HepG2 (cell line): ENCODE measurements around the gene SEC24A. TPM values are rescaled to one million over a fixed set of nuclear protein-coding genes. Genes with fewer than 3 reads are reported as not detected.

ENCODE experiments used
- CC2D1A ChIP-seq: sonication (generic); formaldehyde crosslinking; IDR thresholded peaks from 2 replicates; pipeline ENCODE4 v1.8.1; 2023; ENCODE audit warnings: mild to moderate bottlenecking, missing genetic modification reagents
- CHCHD3 ChIP-seq: sonication (generic); formaldehyde crosslinking; IDR thresholded peaks from 2 replicates; pipeline ENCODE4 v1.8.0; 2022; ENCODE audit warnings: mild to moderate bottlenecking, missing genetic modification reagents, moderate library complexity
- CREM ChIP-seq, 2 experiments: sonication (generic) in 1 of 2; formaldehyde crosslinking in 1 of 2; IDR thresholded peaks; 2 replicates each; pipeline versions ENCODE4 v1.4.0 to v1.6.1; 2016 to 2020; ENCODE audit warnings: antibody characterized with exemption in 1 of 2, mild to moderate bottlenecking in 1 of 2, missing genetic modification reagents in 1 of 2
- ETV6 ChIP-seq: sonication (generic); formaldehyde crosslinking; conservative IDR thresholded peaks from 2 replicates; pipeline ENCODE4 v1.4.0; 2020; ENCODE audit warnings: missing genetic modification reagents
- FOXC1 ChIP-seq: sonication (generic); formaldehyde crosslinking; IDR thresholded peaks from 2 replicates; pipeline ENCODE4 v1.8.0; 2022; ENCODE audit warnings: mild to moderate bottlenecking, missing genetic modification reagents, borderline replicate concordance
- HIC2 ChIP-seq: sonication (generic); formaldehyde crosslinking; IDR thresholded peaks from 2 replicates; pipeline ENCODE4 v1.9.0; 2022; ENCODE audit warnings: low read depth, missing genetic modification reagents
- ZNF10 ChIP-seq: sonication (generic); formaldehyde crosslinking; IDR thresholded peaks from 2 replicates; pipeline ENCODE4 v1.4.0; 2020; ENCODE audit warnings: mild to moderate bottlenecking, low read depth, missing genetic modification reagents, borderline replicate concordance
- ZNF230 ChIP-seq: sonication (generic); formaldehyde crosslinking; IDR thresholded peaks from 2 replicates; pipeline ENCODE4 v1.4.0; 2020; ENCODE audit warnings: mild to moderate bottlenecking, missing genetic modification reagents
- ZNF280D ChIP-seq: sonication (generic); formaldehyde crosslinking; IDR thresholded peaks from 2 replicates; pipeline ENCODE4 v1.5.1; 2020; ENCODE audit warnings: mild to moderate bottlenecking, missing genetic modification reagents
- ZNF317 ChIP-seq: sonication (generic); formaldehyde crosslinking; IDR thresholded peaks from 2 replicates; pipeline ENCODE4 v1.5.0; 2020; ENCODE audit warnings: mild to moderate bottlenecking, missing genetic modification reagents
- ZNF367 ChIP-seq: sonication (generic); formaldehyde crosslinking; IDR thresholded peaks from 2 replicates; pipeline ENCODE4 v1.4.0; 2020; ENCODE audit warnings: missing genetic modification reagents, borderline replicate concordance
- ZNF652 ChIP-seq: IDR thresholded peaks from 2 replicates; pipeline ENCODE4 v1.6.1; 2016; ENCODE audit warnings: low read depth, borderline replicate concordance
- polyA plus RNA-seq, 8 experiments: library from polyadenylated mRNA; depleted of rRNA in 3 of 8; stranded (reverse) in 7 of 8; unstranded in 1 of 8; fragments of >200 nt; fragmentation: Illumina TruSeq in 4 of 8; extraction: Trizol in 4 of 8; gene quantifications; 2 replicates each; pipeline versions ENCODE4 v1.2.1 to v1.2.3, GENCODE V29; 2011 to 2016; ENCODE audit warnings: low read depth in 4 of 8, missing spikeins in 1 of 8, mixed read lengths in 1 of 8; ENCODE audit not compliant: insufficient read depth in 1 of 8
- total RNA-seq, 5 experiments: library from RNA; depleted of rRNA; stranded (reverse); fragments of >200 nt; fragmentation: Illumina TruSeq; extraction: Trizol; gene quantifications; 2 replicates each; pipeline ENCODE4 v1.2.3, GENCODE V29; 2016; ENCODE audit warnings: low read depth in 1 of 5
- TF ChIP-seq, protein P1 (sequence below): sonication (generic); formaldehyde crosslinking; conservative IDR thresholded peaks from 2 replicates; pipeline ENCODE4 v1.8.0; 2022; ENCODE audit warnings: mild to moderate bottlenecking, moderate library complexity, missing genetic modification reagents
- TF ChIP-seq, protein P2 (sequence below): sonication (generic); formaldehyde crosslinking; IDR thresholded peaks from 2 replicates; pipeline ENCODE4 v1.5.0; 2020; ENCODE audit warnings: mild to moderate bottlenecking, missing genetic modification reagents
- TF ChIP-seq, protein P3 (sequence below): sonication (generic); formaldehyde crosslinking; IDR thresholded peaks from 2 replicates; pipeline ENCODE4 v1.5.0; 2020; ENCODE audit warnings: missing genetic modification reagents
- TF ChIP-seq, protein P4 (sequence below): sonication (generic); formaldehyde crosslinking; conservative IDR thresholded peaks from 2 replicates; pipeline ENCODE4 v1.5.0; 2020; ENCODE audit warnings: missing genetic modification reagents

SEC24A gene
- total and polyA plus RNA-seq, 2 of the 13 experiments (the other 11 are each of a cell fraction or from before 2014, with no cell fraction given): 30.5 to 56.8 TPM

DNA sequence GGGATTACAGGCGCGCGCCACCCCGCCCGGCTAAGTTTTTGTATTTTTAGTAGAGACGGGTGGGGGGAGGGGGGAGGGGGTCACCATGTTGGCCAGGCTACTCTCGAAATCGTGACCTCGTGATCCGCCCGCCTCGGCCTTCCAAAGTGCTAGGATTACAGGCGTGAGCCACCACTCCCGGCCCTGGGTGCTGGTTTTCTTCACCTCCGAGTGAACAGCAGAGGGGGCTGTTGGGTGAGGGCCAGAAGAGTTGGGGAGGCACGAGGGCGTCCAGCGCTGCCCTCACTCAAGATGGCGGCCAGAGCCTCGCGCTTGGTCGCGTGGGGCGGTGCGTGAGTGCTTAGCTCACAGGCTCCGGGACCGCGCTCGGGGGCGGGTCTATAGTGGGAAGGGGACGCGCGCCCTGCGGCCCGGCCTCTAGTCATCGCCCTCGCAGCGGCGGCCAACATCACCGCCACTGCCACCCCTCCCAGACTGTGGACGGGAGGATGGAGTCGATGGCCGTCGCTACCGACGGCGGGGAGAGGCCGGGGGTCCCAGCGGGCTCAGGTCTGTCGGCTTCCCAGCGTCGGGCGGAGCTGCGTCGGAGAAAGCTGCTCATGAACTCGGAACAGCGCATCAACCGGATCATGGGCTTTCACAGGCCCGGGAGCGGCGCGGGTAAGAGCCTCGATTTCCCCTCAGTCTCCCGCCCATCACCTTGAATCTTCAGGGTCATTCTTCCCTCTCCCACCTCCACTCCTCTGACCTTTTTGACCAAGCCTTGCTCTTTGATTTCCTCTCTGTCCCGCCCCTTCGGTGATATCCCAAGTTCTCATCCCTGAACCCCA lies 89.8 kb downstream of the SEC24A start, which contains the start of gene CAMLG (continued):
- no peak for TF ChIP-seq ZNF652 (CRISPR knock-in tag)
- TF ChIP-seq ZNF367 (CRISPR knock-in tag): no peak
- no peak for TF ChIP-seq ZNF10
- TF ChIP-seq, protein P1, sequence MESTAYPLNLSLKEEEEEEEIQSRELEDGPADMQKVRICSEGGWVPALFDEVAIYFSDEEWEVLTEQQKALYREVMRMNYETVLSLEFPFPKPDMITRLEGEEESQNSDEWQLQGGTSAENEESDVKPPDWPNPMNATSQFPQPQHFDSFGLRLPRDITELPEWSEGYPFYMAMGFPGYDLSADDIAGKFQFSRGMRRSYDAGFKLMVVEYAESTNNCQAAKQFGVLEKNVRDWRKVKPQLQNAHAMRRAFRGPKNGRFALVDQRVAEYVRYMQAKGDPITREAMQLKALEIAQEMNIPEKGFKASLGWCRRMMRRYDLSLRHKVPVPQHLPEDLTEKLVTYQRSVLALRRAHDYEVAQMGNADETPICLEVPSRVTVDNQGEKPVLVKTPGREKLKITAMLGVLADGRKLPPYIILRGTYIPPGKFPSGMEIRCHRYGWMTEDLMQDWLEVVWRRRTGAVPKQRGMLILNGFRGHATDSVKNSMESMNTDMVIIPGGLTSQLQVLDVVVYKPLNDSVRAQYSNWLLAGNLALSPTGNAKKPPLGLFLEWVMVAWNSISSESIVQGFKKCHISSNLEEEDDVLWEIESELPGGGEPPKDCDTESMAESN (CRISPR knock-in tag): peak; percentile 99
- TF ChIP-seq, protein P2, sequence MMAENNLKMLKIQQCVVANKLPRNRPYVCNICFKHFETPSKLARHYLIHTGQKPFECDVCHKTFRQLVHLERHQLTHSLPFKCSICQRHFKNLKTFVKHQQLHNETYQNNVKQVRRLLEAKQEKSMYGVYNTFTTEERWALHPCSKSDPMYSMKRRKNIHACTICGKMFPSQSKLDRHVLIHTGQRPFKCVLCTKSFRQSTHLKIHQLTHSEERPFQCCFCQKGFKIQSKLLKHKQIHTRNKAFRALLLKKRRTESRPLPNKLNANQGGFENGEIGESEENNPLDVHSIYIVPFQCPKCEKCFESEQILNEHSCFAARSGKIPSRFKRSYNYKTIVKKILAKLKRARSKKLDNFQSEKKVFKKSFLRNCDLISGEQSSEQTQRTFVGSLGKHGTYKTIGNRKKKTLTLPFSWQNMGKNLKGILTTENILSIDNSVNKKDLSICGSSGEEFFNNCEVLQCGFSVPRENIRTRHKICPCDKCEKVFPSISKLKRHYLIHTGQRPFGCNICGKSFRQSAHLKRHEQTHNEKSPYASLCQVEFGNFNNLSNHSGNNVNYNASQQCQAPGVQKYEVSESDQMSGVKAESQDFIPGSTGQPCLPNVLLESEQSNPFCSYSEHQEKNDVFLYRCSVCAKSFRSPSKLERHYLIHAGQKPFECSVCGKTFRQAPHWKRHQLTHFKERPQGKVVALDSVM: peak; percentile 84
- TF ChIP-seq ZNF280D (CRISPR knock-in tag): peak; percentile 80
- TF ChIP-seq, protein P3, sequence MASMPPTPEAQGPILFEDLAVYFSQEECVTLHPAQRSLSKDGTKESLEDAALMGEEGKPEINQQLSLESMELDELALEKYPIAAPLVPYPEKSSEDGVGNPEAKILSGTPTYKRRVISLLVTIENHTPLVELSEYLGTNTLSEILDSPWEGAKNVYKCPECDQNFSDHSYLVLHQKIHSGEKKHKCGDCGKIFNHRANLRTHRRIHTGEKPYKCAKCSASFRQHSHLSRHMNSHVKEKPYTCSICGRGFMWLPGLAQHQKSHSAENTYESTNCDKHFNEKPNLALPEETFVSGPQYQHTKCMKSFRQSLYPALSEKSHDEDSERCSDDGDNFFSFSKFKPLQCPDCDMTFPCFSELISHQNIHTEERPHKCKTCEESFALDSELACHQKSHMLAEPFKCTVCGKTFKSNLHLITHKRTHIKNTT (CRISPR knock-in tag): no peak
- TF ChIP-seq CREM (IDR thresholded peaks at IDR 0.05): peak; percentile 81
- TF ChIP-seq CREM (CRISPR knock-in tag; IDR thresholded peaks at IDR 0.05): no peak
- peak; percentile 54 for TF ChIP-seq HIC2 (CRISPR knock-in tag)
- no peak for TF ChIP-seq CC2D1A (CRISPR knock-in tag)
- peak; percentile 66; the same call in 1 of the 2 replicates for TF ChIP-seq ZNF230
- peak; percentile 47; the same call in 1 of the 2 replicates for TF ChIP-seq CHCHD3 (CRISPR knock-in tag)
- TF ChIP-seq ETV6: no peak
- TF ChIP-seq, protein P4, sequence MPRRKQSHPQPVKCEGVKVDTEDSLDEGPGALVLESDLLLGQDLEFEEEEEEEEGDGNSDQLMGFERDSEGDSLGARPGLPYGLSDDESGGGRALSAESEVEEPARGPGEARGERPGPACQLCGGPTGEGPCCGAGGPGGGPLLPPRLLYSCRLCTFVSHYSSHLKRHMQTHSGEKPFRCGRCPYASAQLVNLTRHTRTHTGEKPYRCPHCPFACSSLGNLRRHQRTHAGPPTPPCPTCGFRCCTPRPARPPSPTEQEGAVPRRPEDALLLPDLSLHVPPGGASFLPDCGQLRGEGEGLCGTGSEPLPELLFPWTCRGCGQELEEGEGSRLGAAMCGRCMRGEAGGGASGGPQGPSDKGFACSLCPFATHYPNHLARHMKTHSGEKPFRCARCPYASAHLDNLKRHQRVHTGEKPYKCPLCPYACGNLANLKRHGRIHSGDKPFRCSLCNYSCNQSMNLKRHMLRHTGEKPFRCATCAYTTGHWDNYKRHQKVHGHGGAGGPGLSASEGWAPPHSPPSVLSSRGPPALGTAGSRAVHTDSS (CRISPR knock-in tag): no peak
- peak; percentile 95 for TF ChIP-seq FOXC1 (CRISPR knock-in tag)
- TF ChIP-seq ZNF317 (CRISPR knock-in tag): peak; percentile 88
